ENCODE results near the gene MEIG1.
"Not testable (repeated sequence)": the region's sequence is repeated elsewhere in the genome, so short reads cannot be mapped to it uniquely, and the experiment has no call there.

MEIG1 gene, protein sequence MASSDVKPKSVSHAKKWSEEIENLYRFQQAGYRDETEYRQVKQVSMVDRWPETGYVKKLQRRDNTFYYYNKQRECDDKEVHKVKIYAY

GRCh38 chr10:14959221-14960057, at the start of gene MEIG1:
Gene MEIG1, plus strand, starts transcription at chr10:14959388. Its CDS starts 7,081 bp downstream, at chr10:14966469.
- DNase-seq (ENCODE audit: low read depth, low spot score): peak; percentile 82

GRCh38 chr10:14910953-14911352, 48.2 kb upstream of the MEIG1 start:
- DNase-seq (ENCODE audit: low read depth, low spot score): no peak

GRCh38 chr10:14911801-14912200, 47.4 kb upstream of the MEIG1 start:
- DNase-seq (ENCODE audit: low read depth, low spot score): no peak

- DNase-seq (ENCODE audit: low read depth, low spot score): no peak
Observed at GRCh38 chr10:14916600-14916999, 42.6 kb upstream of the MEIG1 start.

DNA sequence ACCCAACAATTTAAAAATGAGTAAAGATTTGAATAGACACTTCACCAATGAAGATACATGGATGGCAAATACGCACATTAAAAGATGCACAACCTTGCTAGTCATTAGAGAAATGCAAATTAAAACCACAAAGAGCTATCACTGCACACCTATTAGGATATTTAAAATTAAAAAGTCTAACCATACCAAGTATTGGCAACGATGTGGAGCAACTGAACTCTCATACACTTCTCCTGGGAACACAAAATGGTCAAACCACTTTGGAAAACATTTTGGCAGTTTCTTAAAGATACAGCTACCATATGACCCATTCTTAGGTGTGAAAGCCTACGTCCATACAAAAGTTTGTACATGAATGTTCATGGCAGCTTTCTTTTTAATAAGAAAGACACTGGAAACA, 41.4 kb upstream of the MEIG1 start:
- DNase-seq (ENCODE audit: low read depth, low spot score): no peak

GRCh38 chr10:14918964-14919363, 40.2 kb upstream of the MEIG1 start:
- no peak for DNase-seq (ENCODE audit: low read depth, low spot score)

DNA sequence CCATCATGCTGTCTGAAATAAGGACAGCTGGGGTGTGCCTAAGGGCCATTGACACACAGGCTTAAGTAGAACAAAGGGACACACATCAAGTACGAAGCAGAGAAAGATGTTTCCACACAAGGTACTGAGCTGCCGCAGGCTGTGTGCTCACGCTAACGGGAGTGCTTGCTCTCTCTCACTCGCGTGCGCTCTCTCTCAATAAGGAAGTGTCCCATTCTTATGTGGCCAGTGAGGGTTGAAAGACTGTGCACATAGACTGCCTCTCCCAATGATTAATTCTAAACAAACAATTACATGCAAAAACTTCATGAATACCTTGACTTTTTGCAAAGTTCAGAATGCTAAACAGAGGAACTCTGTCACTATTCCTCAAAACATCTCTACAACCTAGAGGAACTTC, 35.2 kb upstream of the MEIG1 start:
- no peak for DNase-seq (ENCODE audit: low read depth, low spot score)

DNA sequence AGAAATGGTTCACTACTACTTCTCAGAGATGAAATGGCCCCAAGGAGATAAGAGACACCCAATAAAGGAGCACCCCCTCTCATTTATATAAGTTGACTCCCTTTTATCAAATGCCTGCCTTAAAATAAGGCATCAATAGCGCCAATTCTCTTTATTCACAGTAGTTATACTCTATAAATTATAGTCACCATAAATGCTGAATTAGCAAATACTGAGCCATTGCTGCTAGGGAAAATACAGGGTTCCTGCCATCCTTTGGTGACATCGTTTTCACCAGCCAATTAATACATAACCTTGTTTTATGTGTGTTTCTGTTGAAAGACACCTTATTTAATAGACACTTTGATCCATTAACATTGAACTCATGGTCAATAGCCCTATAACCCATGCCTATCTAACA, 33.9 kb upstream of the MEIG1 start:
- no peak for DNase-seq (ENCODE audit: low read depth, low spot score)

- no peak for DNase-seq (ENCODE audit: low read depth, low spot score)
Observed at GRCh38 chr10:14926061-14926470, 33.1 kb upstream of the MEIG1 start.

DNA sequence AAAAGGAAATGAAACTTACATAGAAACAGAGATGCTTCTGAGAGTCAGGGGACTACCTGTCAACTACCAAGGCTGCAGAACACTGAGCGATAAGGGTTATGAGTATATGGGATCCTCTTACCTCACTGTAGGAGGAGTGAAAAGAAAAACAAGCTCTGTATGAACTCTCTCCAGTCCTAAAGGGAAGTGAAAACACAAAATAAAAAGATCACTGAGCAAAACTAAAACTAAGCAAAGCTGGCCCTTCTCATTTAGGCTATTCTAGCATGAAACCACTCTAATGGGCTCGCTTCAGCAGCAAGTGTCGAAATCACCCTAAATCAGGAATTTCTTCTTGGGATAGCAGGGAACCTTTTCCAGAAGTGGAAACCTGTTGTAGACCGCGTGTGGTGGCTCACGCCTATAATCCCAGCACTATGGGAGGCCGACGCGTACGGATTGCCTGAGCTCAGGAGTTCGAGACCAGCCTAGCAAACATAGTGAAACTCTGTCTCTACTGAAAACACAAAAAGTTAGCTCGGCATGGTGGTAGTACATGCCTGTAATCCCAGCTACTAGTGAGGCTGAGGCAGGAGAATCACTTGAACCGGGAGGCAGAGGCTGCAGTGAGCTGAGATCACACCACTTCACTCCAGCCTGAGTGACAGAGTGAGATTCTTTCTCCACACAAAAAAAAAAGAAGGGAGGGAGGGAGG, 32.3 kb upstream of the MEIG1 start:
- no peak for DNase-seq (ENCODE audit: low read depth, low spot score)

DNA sequence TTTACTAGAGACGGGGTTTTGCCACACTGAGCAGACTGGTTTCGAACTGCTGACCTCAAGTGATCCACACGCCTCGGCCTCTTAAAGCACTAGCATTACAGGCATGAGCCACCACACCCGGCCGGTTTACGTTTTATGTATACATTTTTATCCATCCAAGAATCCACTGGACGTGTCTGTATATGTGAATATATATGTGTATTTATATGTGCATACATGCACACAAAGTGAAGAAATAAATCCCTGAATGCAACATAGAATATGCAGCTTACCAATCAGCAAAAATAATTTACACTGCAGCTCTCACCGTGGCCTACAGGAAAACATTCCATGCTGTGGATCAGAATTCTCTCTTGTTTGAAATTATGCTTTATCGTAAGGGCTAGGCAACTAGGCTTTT, 28.6 kb upstream of the MEIG1 start:
- DNase-seq (ENCODE audit: low read depth, low spot score): no peak

DNA sequence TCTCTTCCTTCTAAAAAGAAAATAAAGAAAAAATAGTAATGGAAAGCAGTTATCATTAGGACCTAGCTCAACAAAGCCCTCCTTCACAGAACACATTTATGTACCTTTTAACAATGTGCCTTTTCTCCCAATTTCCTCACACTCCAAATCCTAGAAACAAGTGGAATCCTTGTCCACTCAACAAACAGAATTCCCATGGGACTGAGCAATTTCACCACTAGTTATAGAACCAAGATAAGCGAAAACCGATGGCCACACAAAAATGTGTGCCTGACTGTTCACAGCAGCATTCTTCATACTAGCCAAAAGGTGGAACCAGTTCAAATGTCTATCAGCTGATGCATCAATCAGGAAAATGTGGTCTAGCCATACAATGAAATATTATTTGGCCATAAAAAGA, 22.6 kb upstream of the MEIG1 start:
- DNase-seq (ENCODE audit: low read depth, low spot score): no peak

GRCh38 chr10:14938971-14939370, 20.2 kb upstream of the MEIG1 start:
- not testable (repeated sequence) for DNase-seq (ENCODE audit: low read depth, low spot score)

DNA sequence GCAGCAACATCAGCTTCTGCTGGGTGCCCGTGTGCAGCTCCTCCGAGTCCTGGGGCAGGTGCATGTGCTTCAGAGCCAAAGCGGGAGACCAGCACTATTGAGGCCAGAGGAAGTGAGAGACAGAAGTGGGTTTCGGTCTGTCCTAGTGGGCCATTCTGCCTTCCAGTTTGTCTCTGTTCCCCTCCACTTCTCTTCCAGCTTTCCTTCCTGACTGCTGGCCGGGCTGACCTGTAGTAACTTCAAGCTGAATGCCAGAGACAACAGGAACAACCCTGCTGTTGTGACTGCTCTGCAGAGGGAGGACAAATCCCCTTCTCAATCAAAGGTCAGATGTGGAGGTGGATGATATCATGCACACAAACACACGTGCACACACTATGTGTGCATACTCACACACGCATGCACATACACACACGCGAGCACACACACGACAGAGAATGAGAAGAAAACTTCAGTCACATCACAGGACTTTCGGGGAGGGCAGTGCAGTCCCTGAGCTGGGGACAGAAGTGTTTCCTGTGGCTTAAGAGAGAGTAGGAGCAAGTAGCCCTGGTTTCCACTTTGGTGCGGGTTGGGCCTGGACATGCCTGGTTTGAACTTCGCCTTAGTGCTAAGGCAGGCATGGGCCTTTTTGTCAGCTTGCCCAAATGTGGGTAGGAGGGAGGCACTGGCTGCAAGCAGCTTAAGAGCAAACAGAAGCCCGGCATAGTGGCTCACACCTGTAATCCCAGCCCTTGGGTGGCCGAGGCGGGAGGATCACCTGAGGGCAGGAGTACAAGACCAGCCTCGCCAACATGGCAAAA, 16.8 kb upstream of the MEIG1 start:
- DNase-seq (ENCODE audit: low read depth, low spot score): not testable (repeated sequence)

DNA sequence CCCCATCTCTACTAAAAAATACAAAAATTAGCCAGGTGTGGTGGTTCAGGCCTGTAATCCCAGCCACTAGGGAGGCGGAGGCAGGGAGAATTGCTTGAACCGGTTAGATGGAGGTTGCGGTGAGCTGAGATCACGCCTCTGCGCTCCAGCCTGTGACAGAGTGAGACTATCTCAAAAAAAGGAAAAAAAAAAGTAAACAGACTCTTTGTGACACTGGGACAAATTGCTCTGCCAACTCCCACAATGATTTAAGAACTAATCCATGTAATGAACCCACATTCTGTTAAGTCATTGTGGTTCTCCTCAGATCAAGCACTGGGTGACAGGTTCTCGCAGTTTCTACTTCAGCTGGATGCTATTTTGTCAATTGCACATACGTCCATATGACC, 16.2 kb upstream of the MEIG1 start:
- DNase-seq (ENCODE audit: low read depth, low spot score): not testable (repeated sequence)

DNA sequence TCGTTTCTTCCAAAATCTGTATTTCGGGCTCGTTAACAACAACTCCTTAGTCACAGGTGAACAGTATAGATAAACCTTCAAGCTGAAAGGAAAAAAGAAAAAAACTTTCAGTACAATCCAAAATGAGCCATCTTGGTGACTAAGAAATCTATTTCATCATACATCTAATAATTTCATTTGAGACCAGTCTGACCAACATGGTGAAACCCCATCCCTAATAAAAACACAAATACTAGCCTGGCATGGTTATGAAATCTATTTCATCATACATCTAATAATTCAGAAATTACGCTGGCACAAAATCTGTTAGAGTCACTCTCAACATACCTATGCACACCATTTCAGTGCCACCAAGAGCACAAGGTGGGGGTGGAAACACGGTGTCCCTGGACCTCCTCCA, 14.1 kb upstream of the MEIG1 start:
- no peak for DNase-seq (ENCODE audit: low read depth, low spot score)

DNA sequence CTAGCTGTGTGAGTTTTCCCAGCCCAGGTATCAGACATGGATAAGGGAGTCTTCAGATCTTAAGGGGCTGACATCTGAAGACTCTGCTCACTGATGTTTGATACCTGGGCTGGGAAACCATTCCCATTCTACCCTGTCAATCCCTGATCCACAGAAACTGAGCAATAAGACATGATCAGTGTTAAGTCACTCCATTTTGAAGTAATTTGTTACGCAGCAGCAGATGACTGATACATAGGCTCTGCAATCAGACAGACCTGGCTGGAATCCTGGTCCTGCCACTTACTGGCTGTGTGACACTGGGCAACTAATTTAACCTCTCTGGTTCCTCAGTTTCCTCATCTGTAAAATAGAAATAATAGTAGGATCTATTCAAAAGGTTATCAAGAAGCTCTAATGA, 11.9 kb upstream of the MEIG1 start:
- no peak for DNase-seq (ENCODE audit: low read depth, low spot score)

GRCh38 chr10:14949291-14949690, 9.9 kb upstream of the MEIG1 start:
- DNase-seq (ENCODE audit: low read depth, low spot score): no peak

GRCh38 chr10:14952851-14953423, 6.3 kb upstream of the MEIG1 start:
- no peak for DNase-seq (ENCODE audit: low read depth, low spot score)

DNA sequence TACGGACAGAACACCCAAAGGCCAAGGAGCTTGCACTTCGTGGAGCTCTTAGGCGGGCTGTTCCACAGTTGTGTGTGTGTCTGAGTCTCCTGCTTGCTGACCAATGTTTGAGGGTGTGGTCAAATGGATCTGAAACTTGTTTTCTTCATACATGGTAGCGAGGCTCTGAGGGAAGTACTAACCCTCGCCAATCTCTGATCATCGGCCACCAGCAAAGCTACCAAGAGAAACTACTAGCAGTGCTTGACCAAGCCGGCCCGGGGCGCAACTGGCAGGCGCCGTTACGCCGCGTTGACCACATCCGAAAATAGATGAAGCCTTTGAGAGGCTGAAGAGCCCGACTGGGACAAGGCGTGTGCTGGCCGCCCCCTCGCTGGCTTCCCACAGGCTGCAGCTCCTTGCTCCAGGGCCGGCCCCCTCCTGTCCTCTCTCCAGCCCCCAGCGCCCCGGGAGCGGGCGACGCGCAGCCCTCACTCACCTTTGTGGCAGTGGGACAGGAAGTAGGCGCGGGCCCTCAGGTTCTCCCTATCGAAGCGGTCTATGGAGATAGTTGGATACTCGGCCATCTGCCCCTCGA, 5.7 kb upstream of the MEIG1 start:
- DNase-seq (ENCODE audit: low read depth, low spot score): no peak

- peak; percentile 74 for DNase-seq (ENCODE audit: low read depth, low spot score)
Observed at GRCh38 chr10:14954001-14954770, 5.0 kb upstream of the MEIG1 start, which contains the start of gene DCLRE1C. Gene DCLRE1C, minus strand, starts transcription at chr10:14954096. Its CDS starts 86 bp downstream, at chr10:14954010.
